HG03442 (cell line): ENCODE results near the gene CDC42BPG.
A peak's percentile ranks its signal among the peaks of the same experiment; 100 is the strongest.

Source experiments
- ATAC-seq: cut with Tn5 transposase; IDR thresholded peaks from one replicate; pipeline ENCODE4 v1.9.1; 2021; ENCODE audit warnings: mild to moderate bottlenecking, moderate library complexity; ENCODE audit not compliant: unreplicated experiment

The CDC42BPG gene, protein sequence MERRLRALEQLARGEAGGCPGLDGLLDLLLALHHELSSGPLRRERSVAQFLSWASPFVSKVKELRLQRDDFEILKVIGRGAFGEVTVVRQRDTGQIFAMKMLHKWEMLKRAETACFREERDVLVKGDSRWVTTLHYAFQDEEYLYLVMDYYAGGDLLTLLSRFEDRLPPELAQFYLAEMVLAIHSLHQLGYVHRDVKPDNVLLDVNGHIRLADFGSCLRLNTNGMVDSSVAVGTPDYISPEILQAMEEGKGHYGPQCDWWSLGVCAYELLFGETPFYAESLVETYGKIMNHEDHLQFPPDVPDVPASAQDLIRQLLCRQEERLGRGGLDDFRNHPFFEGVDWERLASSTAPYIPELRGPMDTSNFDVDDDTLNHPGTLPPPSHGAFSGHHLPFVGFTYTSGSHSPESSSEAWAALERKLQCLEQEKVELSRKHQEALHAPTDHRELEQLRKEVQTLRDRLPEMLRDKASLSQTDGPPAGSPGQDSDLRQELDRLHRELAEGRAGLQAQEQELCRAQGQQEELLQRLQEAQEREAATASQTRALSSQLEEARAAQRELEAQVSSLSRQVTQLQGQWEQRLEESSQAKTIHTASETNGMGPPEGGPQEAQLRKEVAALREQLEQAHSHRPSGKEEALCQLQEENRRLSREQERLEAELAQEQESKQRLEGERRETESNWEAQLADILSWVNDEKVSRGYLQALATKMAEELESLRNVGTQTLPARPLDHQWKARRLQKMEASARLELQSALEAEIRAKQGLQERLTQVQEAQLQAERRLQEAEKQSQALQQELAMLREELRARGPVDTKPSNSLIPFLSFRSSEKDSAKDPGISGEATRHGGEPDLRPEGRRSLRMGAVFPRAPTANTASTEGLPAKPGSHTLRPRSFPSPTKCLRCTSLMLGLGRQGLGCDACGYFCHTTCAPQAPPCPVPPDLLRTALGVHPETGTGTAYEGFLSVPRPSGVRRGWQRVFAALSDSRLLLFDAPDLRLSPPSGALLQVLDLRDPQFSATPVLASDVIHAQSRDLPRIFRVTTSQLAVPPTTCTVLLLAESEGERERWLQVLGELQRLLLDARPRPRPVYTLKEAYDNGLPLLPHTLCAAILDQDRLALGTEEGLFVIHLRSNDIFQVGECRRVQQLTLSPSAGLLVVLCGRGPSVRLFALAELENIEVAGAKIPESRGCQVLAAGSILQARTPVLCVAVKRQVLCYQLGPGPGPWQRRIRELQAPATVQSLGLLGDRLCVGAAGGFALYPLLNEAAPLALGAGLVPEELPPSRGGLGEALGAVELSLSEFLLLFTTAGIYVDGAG (N-terminal part only)

DNA sequence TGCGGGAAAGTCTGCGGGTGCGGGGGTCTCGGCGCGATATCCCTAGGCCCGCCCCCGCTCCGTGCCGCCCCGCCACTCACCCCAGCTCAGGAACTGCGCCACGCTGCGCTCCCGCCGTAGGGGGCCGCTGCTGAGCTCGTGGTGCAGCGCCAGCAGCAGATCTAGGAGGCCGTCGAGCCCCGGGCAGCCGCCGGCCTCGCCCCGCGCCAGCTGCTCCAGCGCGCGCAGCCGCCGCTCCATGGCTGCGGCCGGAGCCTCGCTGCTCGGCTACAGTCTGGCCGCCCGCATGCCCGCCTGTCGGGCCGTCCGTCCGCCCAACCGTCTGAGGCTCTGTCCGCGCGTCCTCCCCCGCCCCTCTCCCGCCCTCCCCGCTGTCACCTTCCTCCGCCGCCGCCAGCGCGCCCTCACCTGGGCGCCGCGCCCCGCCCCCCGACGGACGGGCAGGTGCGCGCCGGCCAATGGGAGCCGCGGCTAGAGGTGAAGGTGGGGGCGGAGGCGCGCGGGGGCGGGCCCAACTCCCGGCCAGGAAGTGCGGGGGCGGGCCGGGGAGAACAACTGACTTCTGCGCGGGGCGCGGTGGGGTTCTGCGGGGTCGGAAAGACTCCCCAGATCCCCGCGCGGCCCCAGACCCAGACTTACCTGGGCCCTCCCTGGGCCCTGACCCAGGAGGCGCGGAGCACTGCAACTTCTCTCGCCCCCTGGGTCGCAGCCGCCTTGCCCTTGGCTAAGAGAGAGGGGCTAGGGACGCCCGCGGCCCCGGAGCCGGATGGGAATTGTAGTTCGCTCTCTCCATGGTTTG, at the start of gene CDC42BPG:
Gene CDC42BPG (minus strand): TSS at position 324 of the 799 bp plus-strand sequence. CDS start 84 bp downstream, at position 240.
- peak; percentile 37 for ATAC-seq

DNA sequence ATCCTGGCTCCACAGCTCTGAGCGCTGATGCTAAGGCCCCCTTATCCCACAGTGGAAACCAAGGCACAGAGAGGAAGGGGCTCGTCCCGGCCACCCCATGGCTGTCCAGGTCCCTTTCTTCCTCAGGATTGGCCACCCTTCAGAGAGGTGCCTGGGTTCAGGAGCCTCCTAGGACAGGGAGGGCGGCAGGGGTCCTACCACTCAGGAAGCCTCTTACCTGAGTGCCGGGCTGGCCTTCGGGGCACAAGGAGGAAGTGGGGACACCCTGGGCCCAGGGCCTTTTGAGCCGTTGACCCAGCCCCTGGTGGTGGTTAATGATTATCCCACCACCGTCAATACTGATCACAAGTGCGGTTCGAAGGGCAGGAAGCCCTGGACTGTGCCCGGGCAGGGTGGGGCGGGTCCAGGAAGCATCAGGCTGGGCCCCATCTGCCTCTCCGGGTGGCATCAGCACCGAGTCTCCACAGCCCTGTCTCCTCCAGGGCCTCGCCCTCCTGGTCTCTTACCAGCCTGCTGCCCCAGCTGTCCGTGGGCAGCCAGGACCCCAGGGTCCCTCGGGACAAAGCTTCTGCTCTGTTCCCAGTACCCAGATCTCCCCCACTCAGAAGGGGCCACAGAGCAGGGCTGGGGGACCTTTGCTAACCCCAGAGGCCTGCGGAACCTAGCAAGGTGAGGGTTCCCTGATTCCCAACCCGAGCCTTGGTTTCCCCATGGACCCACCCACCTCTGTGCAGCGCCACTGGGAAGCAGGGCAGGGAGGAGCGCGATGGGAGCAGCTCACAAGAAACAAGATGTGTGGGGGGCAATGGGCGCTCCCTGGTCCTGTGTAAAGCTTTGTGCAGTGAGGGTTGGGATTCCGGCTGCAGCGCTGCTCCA, 49.0 kb upstream of the CDC42BPG start:
- ATAC-seq: no peak

DNA sequence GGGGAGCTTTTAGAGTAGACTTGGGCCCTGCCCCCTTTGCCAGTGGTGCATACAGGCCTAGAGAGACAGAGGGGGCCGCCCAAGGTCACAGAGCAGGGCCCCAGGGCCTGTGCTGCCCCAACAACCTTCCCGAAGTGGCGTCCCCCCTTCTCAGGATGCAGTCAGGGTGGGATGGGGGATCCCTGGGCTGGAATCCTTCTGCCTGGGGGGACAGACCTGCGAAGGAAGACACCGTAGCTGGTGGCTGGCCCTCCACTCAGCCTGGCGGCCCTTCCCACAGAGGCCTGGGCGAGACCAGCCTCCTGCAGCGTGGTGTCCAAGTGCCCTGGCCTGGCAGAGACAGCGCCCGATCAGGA, 48.4 kb upstream of the CDC42BPG start:
- no peak for ATAC-seq

DNA sequence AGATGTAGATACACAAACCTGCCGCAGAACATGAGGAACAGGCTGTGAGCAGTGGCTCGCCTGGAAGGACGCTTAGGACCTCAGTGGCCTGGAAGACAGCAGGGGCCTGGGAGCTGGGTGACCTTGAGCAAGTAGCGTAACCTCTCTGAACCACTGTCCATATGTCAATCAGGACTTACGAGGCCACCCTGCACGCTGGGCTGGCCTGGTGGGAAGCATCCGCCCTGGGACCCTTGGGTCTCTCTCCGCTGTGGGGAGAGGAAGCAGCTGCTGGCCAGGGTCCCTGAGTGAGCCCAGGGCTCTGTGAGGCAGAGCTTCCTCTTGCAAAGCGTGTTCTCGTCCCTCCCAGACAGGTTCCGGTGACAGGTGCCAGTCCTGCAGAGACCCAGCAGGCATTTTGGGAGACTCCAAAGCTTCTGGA, 48.0 kb upstream of the CDC42BPG start:
- ATAC-seq: no peak

DNA sequence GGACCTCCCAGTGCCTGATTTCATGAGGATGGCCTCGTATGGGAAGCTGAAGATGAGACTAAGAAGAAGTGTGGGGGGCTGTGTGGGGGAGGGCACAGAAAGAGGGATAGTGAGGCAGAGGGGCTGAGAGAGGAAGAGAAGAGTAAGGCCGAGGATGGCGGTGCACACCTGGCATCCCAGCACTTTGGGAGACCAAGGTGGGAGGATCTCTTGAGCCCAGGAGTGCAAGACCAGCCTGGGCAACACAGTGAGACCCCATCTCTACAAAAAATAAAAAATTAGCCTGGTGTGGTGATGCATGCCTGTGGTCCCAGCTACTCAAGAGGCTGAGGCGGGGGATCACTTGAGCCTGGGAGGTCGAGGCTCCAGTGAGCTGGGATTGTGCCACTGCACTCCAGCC, 47.4 kb upstream of the CDC42BPG start:
- ATAC-seq: no peak

DNA sequence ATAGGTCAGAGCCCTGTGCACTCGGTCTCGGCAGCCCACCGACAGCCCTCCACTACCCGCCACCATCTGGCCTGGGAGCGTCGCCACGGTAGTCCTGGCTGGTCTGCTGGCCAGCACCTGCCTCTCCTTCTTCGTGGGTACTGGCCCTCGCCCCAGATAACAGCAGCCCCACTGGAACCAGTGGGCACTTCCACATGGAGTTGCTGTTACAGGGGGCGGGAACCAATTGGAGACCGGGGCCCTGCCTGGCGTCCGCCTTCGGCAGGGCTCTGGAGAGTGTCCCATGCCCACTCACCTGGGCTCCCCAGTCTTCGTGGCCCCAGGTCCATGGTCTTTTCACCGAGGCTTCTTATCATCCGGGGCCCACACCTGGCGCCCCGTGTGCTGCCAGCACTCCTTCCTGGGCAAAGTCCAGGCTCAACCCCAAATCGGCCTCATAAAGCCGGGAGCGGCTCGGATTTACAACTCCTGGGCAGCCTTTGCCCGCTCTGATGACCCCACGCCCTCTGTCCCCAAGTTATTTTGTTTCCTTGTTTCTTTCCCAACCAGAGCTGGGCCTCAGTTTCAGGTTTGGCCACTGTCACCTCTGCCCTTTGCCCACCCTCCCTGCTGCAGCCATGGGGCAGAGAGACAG, 46.9 kb upstream of the CDC42BPG start:
- ATAC-seq: no peak

DNA sequence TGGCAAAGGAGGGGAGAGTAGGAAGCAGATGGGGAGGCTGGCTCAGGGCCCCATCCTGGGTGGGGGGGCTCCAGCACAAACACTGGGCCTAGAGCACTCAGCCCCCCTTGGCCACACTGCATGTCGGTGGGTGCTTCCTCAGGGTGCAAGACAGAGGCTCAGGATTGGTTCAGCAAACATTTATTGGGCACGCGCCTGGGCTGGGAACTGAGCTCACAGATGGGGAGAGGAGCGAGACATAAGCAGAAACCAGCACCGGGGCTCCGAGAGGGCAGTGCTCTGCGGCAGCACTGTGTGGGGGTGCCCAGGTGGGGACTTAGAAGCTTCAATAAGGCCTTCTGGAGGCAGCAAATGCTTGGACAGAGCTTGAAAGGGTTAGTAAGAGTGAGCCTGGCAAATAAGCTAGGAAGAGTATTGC, 46.1 kb upstream of the CDC42BPG start:
- no peak for ATAC-seq

DNA sequence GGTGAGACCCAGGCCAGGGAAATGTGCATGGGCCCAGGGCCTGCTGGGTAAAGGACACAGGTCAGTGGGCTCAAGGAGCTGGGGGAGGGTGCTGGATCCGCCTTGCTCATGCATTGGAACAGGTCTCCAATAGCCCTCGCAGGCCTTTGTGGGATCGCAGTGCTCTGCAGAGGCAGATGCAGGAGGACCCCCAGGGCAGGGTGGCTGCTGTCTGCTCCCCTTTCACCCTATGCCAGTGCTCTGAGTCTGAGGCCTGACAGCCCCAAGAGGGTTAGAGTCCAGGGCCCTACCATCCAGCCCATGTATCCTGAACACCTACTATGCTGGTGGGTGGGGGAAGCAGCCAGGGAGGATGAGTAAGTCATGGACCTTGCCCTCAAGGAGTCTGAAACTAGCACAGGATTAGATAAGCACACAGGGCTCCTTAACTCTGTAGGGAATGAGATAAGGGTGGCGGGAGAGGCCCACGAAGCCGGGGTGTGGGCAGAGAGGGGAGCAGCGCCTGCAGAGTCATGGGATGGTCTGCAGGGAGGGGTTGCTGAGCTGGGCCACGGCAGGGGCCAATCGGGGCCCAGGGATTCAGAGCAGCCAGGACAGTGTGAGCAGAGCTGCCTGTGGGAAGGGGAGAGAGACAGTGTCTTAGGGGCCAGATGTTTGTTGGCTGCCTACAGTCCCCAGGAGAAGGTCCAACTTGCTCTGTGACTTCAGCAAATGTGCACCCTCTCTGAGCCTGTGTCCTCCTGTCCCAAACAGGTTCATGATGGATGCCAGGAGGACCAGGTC, 44.5 kb upstream of the CDC42BPG start:
- ATAC-seq: no peak

DNA sequence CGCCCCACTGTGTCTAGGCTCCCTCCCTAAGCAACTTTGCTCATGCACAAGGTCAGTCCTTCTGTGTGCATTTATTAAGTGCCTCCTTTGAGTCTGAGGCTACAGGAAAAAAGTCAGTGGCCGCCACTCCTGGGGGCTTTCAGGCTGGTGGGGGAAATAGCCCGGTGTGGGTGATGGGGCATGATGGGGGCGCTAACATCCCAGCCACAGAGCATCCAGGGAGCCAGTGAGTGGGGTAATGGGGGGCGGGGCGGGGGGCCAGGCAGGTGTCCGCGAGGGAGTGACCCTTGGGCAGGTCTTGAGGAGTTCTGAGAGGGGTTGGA, 43.9 kb upstream of the CDC42BPG start:
- no peak for ATAC-seq

DNA sequence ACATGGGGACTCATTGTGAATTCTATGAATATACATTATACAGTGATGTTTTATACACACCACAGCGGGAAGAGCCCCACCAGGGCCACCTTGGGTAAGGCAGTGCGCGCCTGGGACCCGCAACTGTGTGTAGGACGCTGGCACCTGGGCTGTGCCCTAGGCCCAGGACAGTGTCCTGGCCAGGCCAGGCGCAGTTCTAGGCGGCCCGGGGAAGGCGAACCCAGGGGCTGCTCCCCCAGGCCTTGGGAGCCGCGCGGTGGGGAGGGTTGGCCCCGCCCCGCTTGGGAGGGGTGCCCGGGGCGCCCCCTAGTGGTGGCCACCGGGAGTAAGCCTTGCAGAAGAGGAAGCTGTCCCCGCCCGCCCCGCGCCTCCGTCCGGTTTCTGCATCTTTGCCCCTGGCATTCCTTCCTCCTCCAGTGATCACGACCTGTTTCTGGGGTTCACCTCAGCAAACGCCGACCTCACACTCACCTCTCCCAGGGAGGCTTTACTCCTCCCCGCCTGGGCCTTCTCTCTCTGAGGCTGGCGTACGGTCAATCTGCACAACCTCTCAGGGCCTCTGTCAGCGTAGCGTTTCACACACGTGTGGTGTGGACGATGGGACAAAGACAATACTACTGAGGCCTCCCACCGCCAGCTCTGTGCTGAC, 43.4 kb upstream of the CDC42BPG start:
- ATAC-seq: peak; percentile 53

DNA sequence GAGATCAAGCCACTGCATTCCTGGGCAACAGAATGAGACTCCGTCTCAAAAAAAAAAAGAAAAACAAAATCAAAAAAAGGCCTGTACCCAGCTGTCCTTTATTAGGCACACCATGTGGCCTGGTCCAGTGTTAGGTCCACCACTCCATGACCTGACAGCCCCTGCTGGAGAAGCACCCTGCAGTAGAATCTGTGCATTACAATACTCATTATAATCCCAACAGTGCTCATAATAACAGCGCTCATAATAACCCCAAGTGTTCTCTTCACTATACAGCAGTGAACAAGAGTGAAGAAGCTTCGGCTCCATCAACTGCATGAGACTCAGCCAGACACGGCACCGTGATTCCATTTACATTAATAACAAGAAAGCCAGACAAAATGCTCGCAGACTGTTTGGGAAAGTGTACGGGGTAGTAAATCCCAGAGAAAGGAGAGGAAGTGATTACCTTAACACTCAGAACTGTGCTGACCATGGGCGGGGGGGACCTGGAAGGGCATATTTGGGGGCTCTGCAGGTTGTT, 42.8 kb upstream of the CDC42BPG start:
- ATAC-seq: no peak

DNA sequence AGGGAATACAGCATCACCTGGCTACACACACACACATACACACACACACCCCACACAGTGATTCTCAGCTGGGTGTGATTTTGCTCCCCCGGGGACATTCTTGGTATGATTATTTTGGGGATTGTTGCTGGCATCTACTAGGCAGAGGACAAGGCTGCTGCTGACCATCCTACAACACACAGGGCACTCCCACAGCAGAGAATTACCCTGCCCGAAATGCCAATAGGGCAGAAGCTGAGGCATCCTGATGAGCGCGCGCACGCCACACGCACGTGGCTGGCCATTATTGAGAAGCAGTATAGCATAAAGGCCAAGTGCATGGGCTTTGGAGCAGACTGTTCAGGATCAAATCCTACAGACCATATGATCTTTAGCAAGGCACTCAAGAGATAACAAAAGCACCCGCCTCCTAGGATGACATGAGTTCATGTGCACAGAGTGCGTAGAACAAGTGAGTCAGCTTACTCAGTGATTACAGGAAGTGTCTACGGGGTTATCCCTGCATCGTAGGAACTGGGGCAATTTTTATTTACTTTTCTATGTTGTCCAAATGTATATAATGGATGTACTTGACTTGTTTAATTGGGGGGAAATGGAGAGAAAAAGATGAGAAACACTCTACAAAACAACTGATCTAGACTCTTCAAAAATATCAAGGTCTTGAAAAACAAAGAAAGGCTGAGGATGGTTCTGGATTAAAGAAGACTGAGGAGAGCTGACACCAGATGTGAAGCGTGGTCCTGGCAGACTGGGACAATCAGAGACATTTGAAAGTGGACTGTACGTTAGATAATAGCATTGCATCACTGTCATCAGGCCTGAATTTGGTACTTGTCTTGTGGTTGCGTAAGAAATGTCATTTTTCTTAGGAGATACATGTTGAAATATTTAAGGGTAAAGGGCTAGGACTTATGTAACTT, 41.2 kb upstream of the CDC42BPG start:
- ATAC-seq: no peak

DNA sequence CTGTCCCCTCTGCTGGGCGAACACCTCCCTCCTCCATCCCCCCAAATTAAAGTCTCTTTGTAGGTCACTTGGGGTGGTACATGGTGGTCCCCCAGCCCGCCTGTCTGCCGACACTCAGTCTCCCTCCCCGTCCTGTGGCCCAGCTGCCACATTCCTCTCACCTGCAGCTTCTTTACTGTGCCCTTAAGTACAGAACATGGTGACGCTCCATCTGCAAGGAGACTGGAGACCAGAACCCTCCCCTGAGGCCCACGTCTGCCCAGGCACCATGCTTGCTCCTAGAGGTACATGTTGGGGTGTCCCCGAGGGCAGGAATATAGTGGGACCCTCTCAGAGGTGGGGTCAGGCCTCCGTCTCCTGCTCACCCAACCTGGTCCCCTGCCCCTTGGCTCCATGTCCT, 39.6 kb upstream of the CDC42BPG start:
- ATAC-seq: no peak

DNA sequence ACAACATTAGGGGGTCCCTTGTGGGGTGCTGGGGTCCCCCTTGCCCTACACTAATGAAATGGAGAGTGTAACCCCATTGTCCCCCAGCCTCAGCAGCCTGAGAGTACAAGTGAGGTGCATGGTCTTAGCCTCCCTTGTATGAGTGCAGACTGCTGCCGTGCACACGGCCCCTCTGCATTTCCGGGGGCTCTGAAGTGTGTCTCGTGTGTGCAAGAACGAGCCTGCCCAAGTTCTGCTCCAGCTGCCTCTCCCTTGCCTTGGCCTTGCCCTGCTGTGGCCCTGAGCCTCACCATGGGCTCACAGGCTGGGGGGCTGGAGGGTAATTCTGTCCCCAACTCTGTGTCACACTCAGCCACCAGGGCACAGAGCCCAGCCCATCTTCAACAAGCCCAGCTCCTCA, 39.1 kb upstream of the CDC42BPG start:
- no peak for ATAC-seq

DNA sequence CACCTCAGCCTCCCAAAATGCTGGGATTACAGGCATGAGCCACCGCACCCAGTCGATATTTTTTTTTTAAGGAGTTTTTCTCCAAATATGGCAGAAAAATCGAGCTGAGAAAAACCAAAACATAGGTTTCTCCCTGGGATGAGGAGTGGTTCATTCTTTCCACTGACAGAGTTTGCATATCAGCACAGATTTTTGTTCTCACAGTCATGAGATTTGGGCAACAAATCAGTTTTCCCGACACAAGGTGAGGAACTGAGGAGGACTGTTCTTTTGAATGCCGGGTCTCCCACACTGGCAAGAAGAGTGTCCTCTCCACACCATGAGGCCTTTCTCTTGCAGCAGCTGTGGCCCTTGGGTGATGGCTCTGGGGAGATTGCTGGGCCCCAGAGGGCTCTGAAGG, 37.8 kb upstream of the CDC42BPG start:
- ATAC-seq: no peak

DNA sequence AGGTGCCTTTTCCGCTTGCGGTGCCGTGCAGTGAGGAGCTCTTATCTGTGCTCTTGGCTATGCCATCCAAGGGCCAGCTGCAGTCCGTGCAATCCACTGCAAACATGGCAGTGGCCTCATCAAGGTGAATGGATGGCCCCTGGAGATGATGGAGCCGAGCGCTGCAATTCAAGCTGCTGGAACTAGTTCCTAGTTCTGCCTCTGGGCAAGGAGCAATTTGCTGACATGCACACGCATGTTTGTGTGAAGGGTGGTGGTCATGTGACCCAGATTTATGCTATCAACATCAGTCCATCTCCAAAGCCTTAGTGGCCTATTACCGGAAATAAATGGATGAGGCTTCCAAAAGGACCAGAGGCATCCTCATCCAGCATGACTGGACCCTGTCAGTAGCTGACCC, 37.0 kb upstream of the CDC42BPG start:
- ATAC-seq: no peak
